Thyroid gland (tissue), 4 donors: ENCODE results near the gene LSP1. TPM values are rescaled to one million over a fixed set of nuclear protein-coding genes. Genes with fewer than 3 reads are reported as not detected.

Experiments
- DNase-seq, 2 donors: peaks; one replicate each; pipeline ENCODE4 v3.0.0-alpha.2; 2019
- H3K27ac ChIP-seq, 3 donors: fragments of 200-600 bp; sonication (generic); 1 replicate in 2 of 3; 2 replicates in 1 of 3; pipeline ENCODE4 v1.5.1; 2016 to 2019; ENCODE audit warnings: mild to moderate bottlenecking in 1 of 3, moderate library complexity in 1 of 3
- H3K27me3 ChIP-seq: fragments of 200-600 bp; sonication (generic); one replicate; pipeline ENCODE4 v1.5.1; 2019
- H3K36me3 ChIP-seq, 2 donors: fragments of 200-600 bp; sonication (generic); one replicate each; pipeline ENCODE4 v1.5.1; 2016 to 2019
- H3K4me1 ChIP-seq, 2 donors: fragments of 200-600 bp; sonication (generic); one replicate each; pipeline ENCODE4 v1.5.1; 2017 to 2019
- H3K4me3 ChIP-seq, 3 donors: fragments of 200-600 bp; sonication (generic); replicated peaks in 1 of 3; 1 replicate in 2 of 3; 2 replicates in 1 of 3; pipeline ENCODE4 v1.5.1; 2016; ENCODE audit warnings: mild to moderate bottlenecking in 1 of 3
- H3K9me3 ChIP-seq: fragments of 200-600 bp; sonication (generic); one replicate; pipeline ENCODE4 v1.5.1; 2017
- POLR2A ChIP-seq, 2 donors: fragments of 450-650 bp; IDR thresholded peaks; one replicate each; pipeline ENCODE4 v1.6.1; 2017; ENCODE audit warnings: antibody characterized with exemption in 2 of 2, mild to moderate bottlenecking in 2 of 2, moderate library complexity in 1 of 2
- WGBS, 2 donors: methylation state at CpG; one replicate each; pipeline ENCODE4 v1.1.5; 2017; 5-methylcytosine and 5-hydroxymethylcytosine counted together
- intact Hi-C: fragments of 100-400 bp; cut with DNase I; formaldehyde crosslinking; loops from one replicate; pipeline ENCODE4 v1.15.1; 2023
- total RNA-seq, 4 donors: library from RNA; depleted of rRNA; stranded (reverse); fragments of >200 nt; gene quantifications; one replicate each; pipeline ENCODE4 v1.2.3, GENCODE V29; 2016
- TF ChIP-seq, protein P1 (sequence below), 6 experiments: fragments of 200-600 bp in 3 of 6; fragments of 450-650 bp in 3 of 6; sonication (generic) in 3 of 6; IDR thresholded peaks; one replicate each; pipeline ENCODE4 v1.5.1; 2016 to 2019; ENCODE audit warnings: antibody characterized with exemption in 6 of 6, mild to moderate bottlenecking in 2 of 6, inconsistent platforms in 1 of 6, moderate library complexity in 1 of 6

The LSP1 gene
- total RNA-seq, 4 donors from 2014 or later: 6.7 to 26.1 (median 10.5) TPM

DNA sequence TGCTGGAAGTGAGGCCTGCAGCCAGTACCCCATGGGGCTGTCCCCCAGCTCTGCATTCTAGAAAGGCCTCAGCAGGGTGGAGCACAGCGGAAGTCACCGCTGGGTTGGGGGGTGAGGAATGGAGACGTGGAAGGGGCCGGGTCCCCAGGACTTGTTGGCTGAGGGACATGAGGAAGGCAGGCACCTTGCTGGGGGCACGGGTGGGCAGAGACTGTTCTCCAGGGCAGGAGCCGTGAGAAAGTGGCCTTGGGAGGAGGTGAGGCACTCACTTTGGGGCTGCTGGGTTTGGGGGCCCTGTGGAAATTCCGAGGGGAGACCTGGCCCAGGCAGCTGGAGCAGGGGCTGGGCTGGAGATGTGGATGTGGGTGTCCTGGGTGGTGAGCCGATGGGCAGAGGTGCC is 9.1 kb upstream of the LSP1 start:
- Histone ChIP-seq H3K27ac (no peak overlapping the region), H3K4me1 (peaks cover 0 to 9% of the 10 kb centered on the region in 2 donors), H3K27me3 (no peaks in the 10 kb centered on the region), H3K9me3 (no peaks in the 10 kb centered on the region), H3K36me3 (no peaks in the 10 kb centered on the region), H3K4me3 (no peak overlapping the region)
- TF ChIP-seq POLR2A (IDR thresholded peaks at IDR 0.05): no peak
- TF ChIP-seq, protein P1, sequence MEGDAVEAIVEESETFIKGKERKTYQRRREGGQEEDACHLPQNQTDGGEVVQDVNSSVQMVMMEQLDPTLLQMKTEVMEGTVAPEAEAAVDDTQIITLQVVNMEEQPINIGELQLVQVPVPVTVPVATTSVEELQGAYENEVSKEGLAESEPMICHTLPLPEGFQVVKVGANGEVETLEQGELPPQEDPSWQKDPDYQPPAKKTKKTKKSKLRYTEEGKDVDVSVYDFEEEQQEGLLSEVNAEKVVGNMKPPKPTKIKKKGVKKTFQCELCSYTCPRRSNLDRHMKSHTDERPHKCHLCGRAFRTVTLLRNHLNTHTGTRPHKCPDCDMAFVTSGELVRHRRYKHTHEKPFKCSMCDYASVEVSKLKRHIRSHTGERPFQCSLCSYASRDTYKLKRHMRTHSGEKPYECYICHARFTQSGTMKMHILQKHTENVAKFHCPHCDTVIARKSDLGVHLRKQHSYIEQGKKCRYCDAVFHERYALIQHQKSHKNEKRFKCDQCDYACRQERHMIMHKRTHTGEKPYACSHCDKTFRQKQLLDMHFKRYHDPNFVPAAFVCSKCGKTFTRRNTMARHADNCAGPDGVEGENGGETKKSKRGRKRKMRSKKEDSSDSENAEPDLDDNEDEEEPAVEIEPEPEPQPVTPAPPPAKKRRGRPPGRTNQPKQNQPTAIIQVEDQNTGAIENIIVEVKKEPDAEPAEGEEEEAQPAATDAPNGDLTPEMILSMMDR (IDR thresholded peaks at IDR 0.05): no peak
- intact Hi-C loops: no loop called here
- WGBS, 2 donors: 88 to 91% methylated on average over 8 of the region's 8 CpGs
- DNase-seq: no peak

DNA sequence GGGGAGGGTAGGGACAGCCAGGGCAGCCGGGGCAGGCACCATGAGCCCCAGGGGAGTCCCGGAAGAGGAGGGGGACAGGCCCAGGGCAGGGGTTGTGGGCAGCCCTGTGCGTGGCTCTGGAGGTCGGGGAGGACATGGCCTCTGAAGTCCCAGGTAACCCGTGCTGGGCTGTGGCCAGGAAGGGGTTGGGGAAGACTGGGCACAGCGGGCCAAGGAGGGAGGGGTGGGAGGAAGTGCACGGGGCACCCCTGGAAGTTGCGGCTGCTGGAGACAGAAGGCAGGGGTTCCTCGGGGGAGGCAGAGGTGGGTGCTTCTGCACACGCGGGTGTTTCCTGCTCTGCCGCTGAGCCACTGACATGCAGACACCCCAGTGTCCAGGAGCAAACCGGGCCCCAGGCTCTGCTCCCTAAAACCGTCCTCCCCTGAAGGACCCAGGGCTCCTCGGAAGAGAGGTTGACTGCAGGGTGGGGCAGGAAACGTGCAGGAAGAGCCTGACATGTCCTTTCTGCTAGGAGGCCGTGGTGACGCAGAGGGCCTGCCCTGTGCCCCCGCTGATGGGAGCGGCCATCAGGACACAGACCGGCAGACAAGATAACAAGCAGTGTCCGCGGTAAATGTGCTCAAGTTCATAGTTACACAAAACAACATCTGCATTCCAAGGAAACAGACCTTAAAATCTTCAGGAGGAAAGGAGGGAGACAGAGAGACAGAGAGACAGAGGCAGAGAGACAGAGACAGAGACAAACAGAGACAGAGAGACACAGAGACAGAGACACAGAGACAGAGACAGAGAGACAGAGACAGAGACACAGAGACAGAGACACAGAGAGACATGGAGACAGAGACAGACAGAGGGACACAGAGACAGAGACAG is 8.4 kb upstream of the LSP1 start:
- TF ChIP-seq, protein P1 (IDR thresholded peaks at IDR 0.05): no peak
- no peak for TF ChIP-seq POLR2A (IDR thresholded peaks at IDR 0.05)
- peaks cover 0 to 9% of the 10 kb centered on the region in 2 donors for H3K4me1 ChIP-seq
- H3K27ac ChIP-seq: no peak overlapping the region
- no peak overlapping the region for H3K4me3 ChIP-seq
- WGBS, 2 donors: 44 to 54% methylated on average over 21 to 22 of the region's 23 CpGs
- intact Hi-C loops: no loop called here
- no peaks in the 10 kb centered on the region for H3K27me3 ChIP-seq
- DNase-seq: no peak
- H3K9me3 ChIP-seq: no peaks in the 10 kb centered on the region
- no peaks in the 10 kb centered on the region for H3K36me3 ChIP-seq

DNA sequence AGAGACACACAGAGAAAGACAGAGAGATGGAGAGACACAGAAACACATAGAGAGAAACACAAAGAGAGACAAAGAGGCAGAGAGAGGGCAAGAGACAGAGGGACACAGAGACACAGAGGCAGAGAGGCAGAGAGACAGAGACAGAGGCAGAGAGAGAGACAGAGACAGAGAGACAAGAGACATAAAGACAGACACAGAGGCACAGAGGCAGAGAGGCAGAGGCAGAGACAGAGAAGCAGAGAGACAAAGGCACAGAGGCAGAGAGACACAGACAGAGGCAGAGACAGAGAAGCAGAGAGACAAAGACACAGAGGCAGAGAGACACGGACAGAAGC is 7.8 kb upstream of the LSP1 start:
- H3K4me3 ChIP-seq: no peak overlapping the region
- WGBS, 2 donors: 81 to 85% methylated on average over 1 of the region's 1 CpG
- no peaks in the 10 kb centered on the region for H3K9me3 ChIP-seq
- H3K27me3 ChIP-seq: no peaks in the 10 kb centered on the region
- DNase-seq: no peak
- H3K36me3 ChIP-seq: no peaks in the 10 kb centered on the region
- H3K27ac ChIP-seq: no peak overlapping the region
- peaks cover 0 to 9% of the 10 kb centered on the region in 2 donors for H3K4me1 ChIP-seq
- intact Hi-C loops: no loop called here
- TF ChIP-seq, protein P1 (IDR thresholded peaks at IDR 0.05): no peak
- TF ChIP-seq POLR2A (IDR thresholded peaks at IDR 0.05): no peak

DNA sequence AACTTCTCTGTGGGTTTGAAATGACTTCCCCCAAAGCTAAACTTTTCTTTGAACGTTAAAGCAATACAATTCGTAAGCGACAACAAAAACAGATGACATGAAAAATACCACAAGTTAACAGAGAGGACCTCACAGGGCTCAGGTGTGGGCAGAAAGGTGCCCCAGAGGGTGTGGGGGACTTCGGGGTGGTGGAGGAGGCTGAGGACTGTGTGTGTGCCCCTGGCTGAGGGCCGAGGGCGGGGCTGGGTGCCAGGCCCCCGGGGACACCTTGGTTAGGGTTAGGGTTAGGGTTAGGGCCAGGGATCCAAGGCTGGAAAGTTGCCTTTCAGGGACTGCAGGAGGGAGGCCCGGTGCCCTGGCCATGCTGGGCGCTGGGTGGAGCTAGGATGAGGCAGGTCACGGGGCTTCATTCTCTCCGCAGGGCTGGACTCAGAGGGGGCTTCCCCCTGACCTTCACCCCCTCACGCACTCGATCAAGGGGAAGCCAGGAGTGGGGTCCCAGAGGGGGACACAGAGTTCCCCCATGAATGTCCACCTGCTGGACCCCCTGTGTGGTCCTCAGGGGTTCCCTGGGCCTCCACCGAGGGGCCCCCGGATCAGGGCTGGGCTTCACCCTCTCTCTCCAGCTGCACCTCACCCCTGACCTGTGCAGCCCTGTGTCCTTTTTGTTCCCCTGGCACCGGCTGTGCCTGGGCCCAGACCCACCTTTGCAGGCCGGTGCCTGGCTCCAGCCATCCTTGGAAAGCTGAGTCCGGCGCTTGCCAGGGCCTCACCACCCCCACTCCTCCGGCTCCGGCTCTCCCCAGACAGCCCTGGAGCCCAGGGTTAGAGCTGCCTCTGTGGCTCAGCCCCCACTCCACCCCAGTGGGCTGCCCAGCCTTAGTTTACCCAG is 7.1 kb upstream of the LSP1 start:
- no peak for DNase-seq
- TF ChIP-seq POLR2A (IDR thresholded peaks at IDR 0.05): no peak
- TF ChIP-seq, protein P1 (IDR thresholded peaks at IDR 0.05): no peak
- intact Hi-C loops: no loop called here
- Histone ChIP-seq H3K27ac (no peak overlapping the region), H3K36me3 (no peaks in the 10 kb centered on the region), H3K4me3 (no peak overlapping the region), H3K9me3 (no peaks in the 10 kb centered on the region), H3K4me1 (peaks cover 2 to 9% of the 10 kb centered on the region in 2 donors), H3K27me3 (no peaks in the 10 kb centered on the region)
- WGBS, 2 donors: 78 to 89% methylated on average over 16 to 21 of the region's 21 CpGs
